Hepatocyte (in vitro differentiated cells): ENCODE data around the gene PLEKHG4.

Source experiments
- EZH2 ChIP-seq: fragments of 200-600 bp; sonication (generic); IDR thresholded peaks from 2 replicates; pipeline ENCODE4 v1.6.1; 2016; ENCODE audit warnings: antibody characterized with exemption, mild to moderate bottlenecking, borderline replicate concordance
- EZH2phosphoT487 ChIP-seq: fragments of 200-600 bp; sonication (generic); IDR thresholded peaks from one replicate; pipeline ENCODE4 v1.6.1; 2018; ENCODE audit warnings: antibody characterized with exemption, mild to moderate bottlenecking, low read depth, moderate library complexity; ENCODE audit not compliant: unreplicated experiment, severe bottlenecking
- TF ChIP-seq, protein P1 (sequence below): fragments of 200-600 bp; sonication (generic); IDR thresholded peaks from 2 replicates; pipeline ENCODE4 v1.5.1; 2016; ENCODE audit warnings: antibody characterized with exemption, mild to moderate bottlenecking; ENCODE audit not compliant: poor library complexity

GRCh38 chr16:67291461-67291860 lies 12.1 kb downstream of the PLEKHG4 start:
- TF ChIP-seq, protein P1, sequence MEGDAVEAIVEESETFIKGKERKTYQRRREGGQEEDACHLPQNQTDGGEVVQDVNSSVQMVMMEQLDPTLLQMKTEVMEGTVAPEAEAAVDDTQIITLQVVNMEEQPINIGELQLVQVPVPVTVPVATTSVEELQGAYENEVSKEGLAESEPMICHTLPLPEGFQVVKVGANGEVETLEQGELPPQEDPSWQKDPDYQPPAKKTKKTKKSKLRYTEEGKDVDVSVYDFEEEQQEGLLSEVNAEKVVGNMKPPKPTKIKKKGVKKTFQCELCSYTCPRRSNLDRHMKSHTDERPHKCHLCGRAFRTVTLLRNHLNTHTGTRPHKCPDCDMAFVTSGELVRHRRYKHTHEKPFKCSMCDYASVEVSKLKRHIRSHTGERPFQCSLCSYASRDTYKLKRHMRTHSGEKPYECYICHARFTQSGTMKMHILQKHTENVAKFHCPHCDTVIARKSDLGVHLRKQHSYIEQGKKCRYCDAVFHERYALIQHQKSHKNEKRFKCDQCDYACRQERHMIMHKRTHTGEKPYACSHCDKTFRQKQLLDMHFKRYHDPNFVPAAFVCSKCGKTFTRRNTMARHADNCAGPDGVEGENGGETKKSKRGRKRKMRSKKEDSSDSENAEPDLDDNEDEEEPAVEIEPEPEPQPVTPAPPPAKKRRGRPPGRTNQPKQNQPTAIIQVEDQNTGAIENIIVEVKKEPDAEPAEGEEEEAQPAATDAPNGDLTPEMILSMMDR: no peak
- TF ChIP-seq EZH2 (no peak), EZH2phosphoT487 (no peak)
